GM12878 (cell line): ENCODE data around the gene NAE1. TPM values are rescaled to one million over a fixed set of nuclear protein-coding genes. Genes with fewer than 3 reads are reported as not detected.

ENCODE experiments used
- ATAC-seq: fragments of 200-7000 bp; cut with Tn5 transposase; 3 replicates; pipeline ENCODE4 v1.9.1; 2020; ENCODE audit warnings: mild to moderate bottlenecking, moderate library complexity
- BruUV-seq: library from RNA; stranded (reverse); fragments of 400-500 nt; replicated peaks from 2 replicates; lab custom pipeline; 2021; lab: Mats Ljungman, UMichigan
- CTCF ChIA-PET: fragments of 300-600 bp; sonication (Branson Sonifier 250); formaldehyde crosslinking; extraction: SDS; loops from one replicate; lab custom pipeline; 2021; ENCODE audit warnings: inconsistent platforms; lab: Yijun Ruan, JAX
- POLR2A ChIA-PET: fragments of 350-600 bp; formaldehyde crosslinking; extraction: SDS; loops from one replicate; lab custom pipeline; 2021; ENCODE audit warnings: inconsistent platforms; lab: Charles Lee
- RAD21 ChIA-PET: fragments of 300-600 bp; sonication (Branson Sonifier 250); formaldehyde crosslinking; loops from one replicate; lab custom pipeline; 2023; ENCODE audit warnings: antibody characterized with exemption; ENCODE audit not compliant: unreplicated experiment; lab: Charles Lee
- SMC1A ChIA-PET: fragments of 300-600 bp; sonication (Branson Sonifier 250); formaldehyde crosslinking; loops from one replicate; lab custom pipeline; 2023; ENCODE audit not compliant: unreplicated experiment, uncharacterized antibody; lab: Charles Lee
- DNase-seq: peaks from one replicate; pipeline ENCODE4 v3.0.0-alpha.2; 2011; ENCODE audit warnings: low read depth, low spot score
- FAIRE-seq: peaks from 3 replicates; lab custom pipeline; 2011; peaks lifted over from hg19 to GRCh38; lab: Jason Lieb, UNC
- H2AFZ ChIP-seq: 2 replicates; pipeline ENCODE4 v1.6.0; 2011; ENCODE audit warnings: low read depth, low read length, control low read depth; ENCODE audit not compliant: control insufficient read depth
- H3K27ac ChIP-seq: 2 replicates; pipeline ENCODE4 v1.5.1; 2011; ENCODE audit warnings: control low read depth; ENCODE audit not compliant: control insufficient read depth, insufficient read depth
- H3K27me3 ChIP-seq, 2 experiments: replicated peaks in 1 of 2; 2 replicates each; pipeline versions ENCODE4 v1.6.0 to v1.6.1; 2011; ENCODE audit warnings: low read length in 1 of 2; ENCODE audit not compliant: control insufficient read depth in 2 of 2, insufficient read depth in 2 of 2
- H3K36me3 ChIP-seq, 2 experiments: 2 replicates each; pipeline ENCODE4 v1.5.1; 2011; ENCODE audit warnings: low read length in 1 of 2; ENCODE audit not compliant: control insufficient read depth in 2 of 2, insufficient read depth in 2 of 2
- H3K4me1 ChIP-seq: 2 replicates; pipeline ENCODE4 v1.6.1; 2011; ENCODE audit warnings: mild to moderate bottlenecking, low read length, moderate library complexity, mixed read lengths; ENCODE audit not compliant: control insufficient read depth, insufficient read depth
- H3K4me2 ChIP-seq: 2 replicates; pipeline ENCODE4 v1.6.0; 2011; ENCODE audit warnings: control low read depth; ENCODE audit not compliant: control insufficient read depth, insufficient read depth
- H3K4me3 ChIP-seq: fragments of 200-600 bp; sonication (generic); 2 replicates; pipeline ENCODE4 v1.5.1; 2016
- H3K79me2 ChIP-seq: 2 replicates; pipeline ENCODE4 v1.6.0; 2011; ENCODE audit warnings: low read length; ENCODE audit not compliant: control insufficient read depth, insufficient read depth
- H3K9ac ChIP-seq: 2 replicates; pipeline ENCODE4 v1.8.0; 2011; ENCODE audit warnings: low read length, control low read depth, mixed read lengths; ENCODE audit not compliant: control insufficient read depth, insufficient read depth
- H3K9me3 ChIP-seq: replicated peaks from 3 replicates; pipeline ENCODE4 v1.5.1; 2011; ENCODE audit warnings: mild to moderate bottlenecking, low read length; ENCODE audit not compliant: control insufficient read depth, insufficient read depth
- H4K20me1 ChIP-seq: 2 replicates; pipeline ENCODE4 v1.6.0; 2011; ENCODE audit not compliant: control insufficient read depth, insufficient read depth
- ATF7 ChIP-seq: fragments of 450-650 bp; IDR thresholded peaks from 2 replicates; pipeline ENCODE4 v1.6.1; 2016; ENCODE audit warnings: low read depth, mild to moderate bottlenecking
- CEBPB ChIP-seq, 2 experiments: fragments of 150-350 bp in 1 of 2; IDR thresholded peaks; 2 replicates each; pipeline ENCODE4 v1.6.1; 2012 to 2014; ENCODE audit warnings: low read depth in 2 of 2, low read length in 2 of 2, borderline replicate concordance in 1 of 2, inconsistent platforms in 1 of 2
- CHD2 ChIP-seq: IDR thresholded peaks from 2 replicates; pipeline ENCODE4 v1.6.1; 2011; ENCODE audit warnings: low read depth, low read length, improper control_type of control experiment, borderline replicate concordance
- DPF2 ChIP-seq: fragments of 450-650 bp; IDR thresholded peaks from 2 replicates; pipeline ENCODE4 v1.6.1; 2017; ENCODE audit warnings: mild to moderate bottlenecking
- FOXM1 ChIP-seq: IDR thresholded peaks from 2 replicates; pipeline ENCODE4 v1.6.1; 2012; ENCODE audit warnings: low read depth, mild to moderate bottlenecking, inconsistent platforms, low read length, moderate library complexity
- IKZF1 ChIP-seq: fragments of 450-650 bp; conservative IDR thresholded peaks from 2 replicates; pipeline ENCODE4 v1.6.1; 2017; ENCODE audit warnings: antibody characterized with exemption, mild to moderate bottlenecking
- JUNB ChIP-seq: IDR thresholded peaks from 2 replicates; pipeline ENCODE4 v1.6.1; 2016; ENCODE audit warnings: antibody characterized with exemption, mild to moderate bottlenecking
- JUND ChIP-seq: IDR thresholded peaks from 2 replicates; pipeline ENCODE4 v1.6.1; 2012; ENCODE audit warnings: low read depth, mild to moderate bottlenecking, low read length, improper control_type of control experiment, moderate library complexity
- KDM1A ChIP-seq: fragments of 200-600 bp; sonication (generic); IDR thresholded peaks from 2 replicates; pipeline ENCODE4 v1.6.1; 2016; ENCODE audit warnings: borderline replicate concordance
- PML ChIP-seq: IDR thresholded peaks from 2 replicates; pipeline ENCODE4 v1.6.1; 2012; ENCODE audit warnings: low read length, inconsistent platforms
- POU2F2 ChIP-seq: IDR thresholded peaks from 3 replicates; pipeline ENCODE4 v1.6.1; 2011; ENCODE audit warnings: low read depth, mild to moderate bottlenecking, low read length, borderline replicate concordance
- RAD51 ChIP-seq: fragments of 450-650 bp; IDR thresholded peaks from 2 replicates; pipeline ENCODE4 v1.6.1; 2016; ENCODE audit warnings: moderate library complexity, mild to moderate bottlenecking, inconsistent platforms
- SMARCA5 ChIP-seq: fragments of 450-650 bp; IDR thresholded peaks from 2 replicates; pipeline ENCODE4 v1.6.1; 2017; ENCODE audit warnings: mild to moderate bottlenecking
- SMC3 ChIP-seq: IDR thresholded peaks from 2 replicates; pipeline ENCODE4 v1.6.1; 2011; ENCODE audit warnings: low read length, improper control_type of control experiment, borderline replicate concordance
- TARDBP ChIP-seq: IDR thresholded peaks from 2 replicates; pipeline ENCODE4 v1.6.1; 2016; ENCODE audit warnings: borderline replicate concordance
- ZNF622 ChIP-seq: fragments of 450-650 bp; IDR thresholded peaks from 2 replicates; pipeline ENCODE4 v1.6.1; 2017; ENCODE audit warnings: mild to moderate bottlenecking, inconsistent platforms
- WGBS: methylation state at CpG from one replicate; pipeline ENCODE4 v1.1.6; 2016; ENCODE audit warnings: low lambda C conversion rate; ENCODE audit not compliant: insufficient replicate concordance, insufficient coverage; ENCODE audit errors: missing lambda C conversion rate; 5-methylcytosine and 5-hydroxymethylcytosine counted together
- in situ Hi-C: fragments of 300-500 bp; cut with MboI; formaldehyde crosslinking; loops from 9 replicates; pipeline ENCODE4 v1.14.3; 2018; ENCODE audit warnings: mixed read lengths
- intact Hi-C: fragments of 100-400 bp; cut with micrococcal nuclease; formaldehyde crosslinking; loops from one replicate; pipeline ENCODE4 v1.14.2; 2022; ENCODE audit not compliant: unreplicated experiment
- polyA plus RNA-seq, 11 experiments: library from polyadenylated mRNA; depleted of rRNA in 4 of 11; unstranded in 6 of 11; stranded (reverse) in 5 of 11; fragments of >200 nt; fragmentation: Nextera tagmentation in 4 of 11; fragmentation: Illumina TruSeq in 1 of 11; extraction: Ambion mirVana in 4 of 11; extraction: Trizol in 1 of 11; gene quantifications; 1 replicate in 1 of 11; 2 replicates in 10 of 11; pipeline versions ENCODE4 v1.2.1 to v1.2.3, GENCODE V29; 2011 to 2016; ENCODE audit warnings: inconsistent platforms in 2 of 11, missing spikeins in 2 of 11, low read depth in 1 of 11
- total RNA-seq, 4 experiments: library from RNA; depleted of rRNA in 3 of 4; stranded (reverse); fragments of >200 nt in 3 of 4; fragmentation: Illumina TruSeq in 1 of 4; extraction: Trizol in 1 of 4; gene quantifications; 2 replicates each; pipeline versions ENCODE4 v1.2.1 to v1.2.3, GENCODE V29; 2013 to 2021
- TF ChIP-seq, protein P1 (sequence below): fragments of 450-650 bp; formaldehyde crosslinking; IDR thresholded peaks from 2 replicates; pipeline ENCODE4 v1.4.0; 2022; ENCODE audit warnings: mild to moderate bottlenecking, moderate library complexity
- TF ChIP-seq, protein P2 (sequence below): fragments of 450-650 bp; IDR thresholded peaks from 2 replicates; pipeline ENCODE4 v1.6.1; 2017; ENCODE audit warnings: mild to moderate bottlenecking, low read depth, inconsistent platforms; ENCODE audit not compliant: poor library complexity, severe bottlenecking

Gene NAE1
- total and polyA plus RNA-seq, 10 of the 15 experiments (the other 5 are each of a cell fraction or from before 2014, with no cell fraction given) = 58.7 to 106 (median 78.7) TPM

- POLR2A ChIA-PET = no interaction called here
- CTCF ChIA-PET = no interaction called here
- SMC1A ChIA-PET = no interaction called here
- FAIRE-seq (no peak), DNase-seq (no peak), ATAC-seq (no peak)
- RAD21 ChIA-PET = no interaction called here
- Histone ChIP-seq H3K4me2 (no peak overlapping the region), H3K9ac (no peak overlapping the region), H3K4me1 (no peaks in the 10 kb centered on the region), H2AFZ (no peak overlapping the region), H3K4me3 (no peak overlapping the region), H3K79me2 (no peaks in the 10 kb centered on the region), H3K36me3 (no peaks in the 10 kb centered on the region), H4K20me1 (no peaks in the 10 kb centered on the region), H3K9me3 (no peaks in the 10 kb centered on the region), H3K27ac (no peak overlapping the region), H3K27me3 (no peaks in the 10 kb centered on the region)
- no TSS peak for BruUV-seq
- intact Hi-C loops (no loop called here), in situ Hi-C loops (no loop called here)
- 15% methylated on average over 3 of the region's 3 CpGs for WGBS
- TF ChIP-seq POU2F2 = no peak
- no peak for TF ChIP-seq JUND
- TF ChIP-seq CEBPB (IDR thresholded peaks at IDR 0.05; ENCODE audit: borderline replicate concordance in 1 of 2, low read depth in 2 of 2, low read length in 2 of 2) = no peak
- TF ChIP-seq SMARCA5 = no peak
- TF ChIP-seq FOXM1 = no peak
- no peak for TF ChIP-seq PML
- TF ChIP-seq ATF7 = no peak
- TF ChIP-seq RAD51 = no peak
- TF ChIP-seq, protein P1, sequence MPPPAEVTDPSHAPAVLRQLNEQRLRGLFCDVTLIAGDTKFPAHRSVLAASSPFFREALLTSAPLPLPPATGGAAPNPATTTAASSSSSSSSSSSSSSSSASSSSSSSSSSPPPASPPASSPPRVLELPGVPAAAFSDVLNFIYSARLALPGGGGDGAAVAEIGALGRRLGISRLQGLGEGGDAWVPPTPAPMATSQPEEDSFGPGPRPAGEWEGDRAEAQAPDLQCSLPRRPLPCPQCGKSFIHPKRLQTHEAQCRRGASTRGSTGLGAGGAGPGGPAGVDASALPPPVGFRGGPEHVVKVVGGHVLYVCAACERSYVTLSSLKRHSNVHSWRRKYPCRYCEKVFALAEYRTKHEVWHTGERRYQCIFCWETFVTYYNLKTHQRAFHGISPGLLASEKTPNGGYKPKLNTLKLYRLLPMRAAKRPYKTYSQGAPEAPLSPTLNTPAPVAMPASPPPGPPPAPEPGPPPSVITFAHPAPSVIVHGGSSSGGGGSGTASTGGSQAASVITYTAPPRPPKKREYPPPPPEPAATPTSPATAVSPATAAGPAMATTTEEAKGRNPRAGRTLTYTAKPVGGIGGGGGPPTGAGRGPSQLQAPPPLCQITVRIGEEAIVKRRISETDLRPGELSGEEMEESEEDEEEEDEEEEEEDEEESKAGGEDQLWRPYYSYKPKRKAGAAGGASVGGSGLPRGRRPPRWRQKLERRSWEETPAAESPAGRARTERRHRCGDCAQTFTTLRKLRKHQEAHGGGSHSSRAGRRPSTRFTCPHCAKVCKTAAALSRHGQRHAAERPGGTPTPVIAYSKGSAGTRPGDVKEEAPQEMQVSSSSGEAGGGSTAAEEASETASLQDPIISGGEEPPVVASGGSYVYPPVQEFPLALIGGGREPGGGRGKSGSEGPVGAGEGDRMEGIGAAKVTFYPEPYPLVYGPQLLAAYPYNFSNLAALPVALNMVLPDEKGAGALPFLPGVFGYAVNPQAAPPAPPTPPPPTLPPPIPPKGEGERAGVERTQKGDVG (CRISPR knock-in tag) = no peak
- TF ChIP-seq TARDBP = no peak
- TF ChIP-seq JUNB = no peak
- TF ChIP-seq, protein P2, sequence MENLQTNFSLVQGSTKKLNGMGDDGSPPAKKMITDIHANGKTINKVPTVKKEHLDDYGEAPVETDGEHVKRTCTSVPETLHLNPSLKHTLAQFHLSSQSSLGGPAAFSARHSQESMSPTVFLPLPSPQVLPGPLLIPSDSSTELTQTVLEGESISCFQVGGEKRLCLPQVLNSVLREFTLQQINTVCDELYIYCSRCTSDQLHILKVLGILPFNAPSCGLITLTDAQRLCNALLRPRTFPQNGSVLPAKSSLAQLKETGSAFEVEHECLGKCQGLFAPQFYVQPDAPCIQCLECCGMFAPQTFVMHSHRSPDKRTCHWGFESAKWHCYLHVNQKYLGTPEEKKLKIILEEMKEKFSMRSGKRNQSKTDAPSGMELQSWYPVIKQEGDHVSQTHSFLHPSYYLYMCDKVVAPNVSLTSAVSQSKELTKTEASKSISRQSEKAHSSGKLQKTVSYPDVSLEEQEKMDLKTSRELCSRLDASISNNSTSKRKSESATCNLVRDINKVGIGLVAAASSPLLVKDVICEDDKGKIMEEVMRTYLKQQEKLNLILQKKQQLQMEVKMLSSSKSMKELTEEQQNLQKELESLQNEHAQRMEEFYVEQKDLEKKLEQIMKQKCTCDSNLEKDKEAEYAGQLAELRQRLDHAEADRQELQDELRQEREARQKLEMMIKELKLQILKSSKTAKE = no peak
- TF ChIP-seq DPF2 = no peak
- TF ChIP-seq IKZF1 = no peak
- TF ChIP-seq ZNF622 = no peak
- no peak for TF ChIP-seq SMC3
- no peak for TF ChIP-seq CHD2
- TF ChIP-seq KDM1A = no peak
These were observed 40.5 kb downstream of the NAE1 start for GRCh38 chr16:66790130-66790733.
